K562 treated with DMSO at 1 percent for 24 hours (cell line): Measurements from ENCODE around the gene ANKRD52. TPM values are rescaled to one million over a fixed set of nuclear protein-coding genes. Genes with fewer than 3 reads are reported as not detected.

Experiments used
- total RNA-seq: library from RNA; unstranded; fragments of 300-600 nt; gene quantifications from 2 replicates; pipeline ENCODE4 v1.2.3, GENCODE V29; 2022; ENCODE audit warnings: low read depth; ENCODE audit not compliant: insufficient read depth

The ANKRD52 gene
- total RNA-seq, result 28.5 and 29.8 TPM in 2 replicates

GRCh38 chr12:56258068-56258819 lies at the start of gene ANKRD52:
Gene ANKRD52, minus strand, starts transcription at chr12:56258384. Its CDS starts 115 bp downstream, at chr12:56258269.

DNA sequence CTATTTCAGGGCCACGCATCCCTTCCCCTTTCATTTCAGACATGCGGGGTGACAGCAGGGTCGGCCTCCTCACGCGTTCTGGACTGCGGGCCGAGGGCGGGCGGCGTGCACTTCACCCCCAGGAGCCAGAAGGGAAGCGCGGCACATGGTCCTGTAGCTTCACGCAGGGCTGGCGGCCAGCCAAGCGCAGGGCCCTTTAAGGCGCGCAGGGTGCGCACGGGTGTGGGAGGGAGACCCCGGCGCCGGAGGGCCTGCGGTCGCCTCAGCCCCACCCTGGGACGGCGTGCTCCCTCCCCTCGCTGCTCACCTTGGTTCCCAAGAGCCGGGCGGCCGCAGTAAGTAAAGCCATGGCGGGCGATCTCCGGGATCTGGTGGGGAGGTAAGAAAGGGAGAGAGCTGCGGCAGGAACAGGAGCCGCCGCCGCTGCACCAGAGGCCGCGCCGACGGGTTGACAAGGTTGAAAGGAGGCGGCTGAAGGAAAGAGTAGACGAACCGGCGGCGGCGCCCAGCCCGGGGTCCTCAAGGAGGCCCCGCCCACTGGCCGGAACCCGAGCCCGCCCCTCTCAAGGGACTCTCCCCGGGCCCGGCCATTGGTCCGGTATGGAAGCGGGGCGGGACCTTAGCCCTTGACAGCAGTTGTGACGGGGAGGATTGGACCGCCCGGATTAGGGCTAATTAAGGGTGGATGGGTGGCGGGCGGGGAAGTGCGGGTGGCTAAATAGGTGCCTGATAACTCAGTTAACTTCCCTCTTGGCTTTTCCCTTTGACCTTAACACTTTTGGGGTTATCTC lies 41.9 kb upstream of the ANKRD52 start, which contains the start of gene CS:
Gene CS (minus strand): TSS at position 478 of the 791 bp plus-strand sequence. CDS start 129 bp downstream, at position 349.

GRCh38 chr12:56266693-56267442 lies 8.7 kb upstream of the ANKRD52 start, which contains the start of gene COQ10A:
Gene COQ10A, plus strand, starts transcription at chr12:56266942. Its CDS starts 177 bp downstream, at chr12:56267119.

DNA sequence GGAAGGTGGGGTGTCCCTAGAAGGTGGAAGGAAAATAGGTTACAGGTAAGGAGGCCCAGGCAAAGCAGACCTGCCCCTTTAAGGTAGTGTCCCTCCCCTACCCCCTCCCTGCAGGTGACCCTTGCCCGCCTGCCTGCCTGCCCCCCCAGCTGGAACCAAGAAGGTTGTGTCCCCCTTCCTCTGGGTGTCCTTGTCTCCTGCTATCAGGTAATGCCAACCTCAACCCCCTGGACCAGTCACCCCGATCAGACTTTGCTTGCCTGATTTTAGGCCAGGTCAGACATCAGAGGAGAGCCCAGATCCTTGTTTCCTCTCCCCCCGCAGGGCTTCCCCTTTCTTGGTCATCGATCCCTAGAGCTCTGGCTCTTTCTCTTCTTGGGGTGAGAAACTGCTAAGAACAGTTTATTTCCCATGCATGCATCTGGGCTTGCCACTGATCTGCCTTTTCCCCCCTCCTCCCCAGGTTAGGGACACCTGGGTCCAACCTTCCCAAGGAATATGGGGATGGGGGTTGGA lies 28.2 kb downstream of the ANKRD52 start, which contains the start of gene SLC39A5:
Gene SLC39A5 (plus strand): TSS at position 136 of the 516 bp plus-strand sequence. CDS start 1,224 bp downstream, outside the sequence.

GRCh38 chr12:56224102-56224701 lies 34.0 kb downstream of the ANKRD52 start, which contains the start of gene NABP2:
Gene NABP2, plus strand, starts transcription at chr12:56224342. Its CDS starts 515 bp downstream, at chr12:56224857.

DNA sequence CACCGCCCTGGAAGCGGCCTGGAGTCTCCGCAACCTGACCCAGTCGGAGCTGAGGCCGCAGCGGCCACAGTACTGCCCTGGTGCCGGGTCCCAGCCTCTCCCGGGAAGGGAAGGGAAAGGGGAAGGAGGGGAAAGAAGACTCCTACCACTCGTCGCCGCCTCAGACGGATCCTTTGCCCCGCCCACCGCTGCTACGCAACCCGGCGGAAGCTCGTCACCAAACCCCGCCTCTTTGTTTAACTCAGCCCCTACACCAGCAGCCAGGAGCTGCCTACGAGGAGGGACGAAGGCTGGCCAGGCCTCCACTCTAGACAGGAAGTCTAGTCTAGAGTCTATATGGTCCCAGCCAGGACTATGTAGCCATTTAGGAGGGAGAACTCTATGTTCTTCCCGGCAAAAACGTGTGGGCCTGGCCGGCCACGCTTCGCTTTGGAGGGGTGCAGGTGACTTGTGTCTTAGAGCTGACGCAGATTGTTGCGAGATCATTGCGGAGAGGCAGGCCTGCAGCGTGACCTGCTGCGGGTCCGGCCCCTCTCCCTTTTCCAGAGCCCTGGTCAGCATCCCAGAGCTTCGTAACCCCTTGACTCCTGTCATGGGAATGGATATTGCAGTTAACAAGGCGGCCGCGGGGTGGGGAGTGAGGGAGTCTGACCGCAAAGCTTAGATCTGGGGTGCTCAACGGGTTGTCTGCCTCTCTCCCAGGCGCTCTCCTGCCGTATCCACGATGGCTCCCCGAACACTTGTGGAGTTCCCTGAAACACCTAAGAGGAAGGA lies 36.2 kb downstream of the ANKRD52 start, which contains the start of gene RNF41:
Gene RNF41 (minus strand): TSS at position 166 of the 774 bp plus-strand sequence. CDS start 7,875 bp downstream, outside the sequence.

GRCh38 chr12:56189099-56189917 lies 68.9 kb downstream of the ANKRD52 start, which contains the start of gene SMARCC2:
Gene SMARCC2, minus strand, starts transcription at chr12:56189483. Its CDS starts 22 bp downstream, at chr12:56189461.

Other genes starting within 250 kb of the ANKRD52 start
- 26.2 and 31.1 TPM in 2 replicates for gene IKZF4, start 237.3 kb downstream of the ANKRD52 start, total RNA-seq
- gene RPS26, start 216.5 kb downstream of the ANKRD52 start, total RNA-seq, result 352 and 367 TPM in 2 replicates
- 6.3 TPM in 2 replicates for gene ERBB3, start 178.2 kb downstream of the ANKRD52 start, total RNA-seq
- gene PA2G4, start 153.8 kb downstream of the ANKRD52 start, total RNA-seq, result 161 and 163 TPM in 2 replicates
- gene RPL41, start 141.8 kb downstream of the ANKRD52 start, total RNA-seq, result 3,973 and 4,172 TPM in 2 replicates
- gene ZC3H10, start 140.1 kb downstream of the ANKRD52 start, total RNA-seq, result 3.5 and 4.6 TPM in 2 replicates
- gene ESYT1, start 130.1 kb downstream of the ANKRD52 start, total RNA-seq, result 146 and 181 TPM in 2 replicates
- 42.6 and 50.4 TPM in 2 replicates for gene MYL6B, start 105.8 kb downstream of the ANKRD52 start, total RNA-seq
- gene MYL6, start 100.0 kb downstream of the ANKRD52 start, total RNA-seq, result 963 and 965 TPM in 2 replicates
- gene SMARCC2, start 68.9 kb downstream of the ANKRD52 start, total RNA-seq, result 75.9 and 76.4 TPM in 2 replicates
- gene RNF41, start 36.5 kb downstream of the ANKRD52 start, total RNA-seq, result 50.0 and 51.1 TPM in 2 replicates
- 47.7 and 52.8 TPM in 2 replicates for gene NABP2, start 34.0 kb downstream of the ANKRD52 start, total RNA-seq
- gene SLC39A5, start 28.3 kb downstream of the ANKRD52 start, total RNA-seq, result not detected in 2 replicates
- 46.4 and 47.3 TPM in 2 replicates for gene COQ10A, start 8.6 kb upstream of the ANKRD52 start, total RNA-seq
- gene CS, start 41.9 kb upstream of the ANKRD52 start, total RNA-seq, result 151 and 158 TPM in 2 replicates
- gene CNPY2, start 57.6 kb upstream of the ANKRD52 start, total RNA-seq, result 88.9 and 95.2 TPM in 2 replicates
- 29.3 and 34.1 TPM in 2 replicates for gene PAN2, start 75.6 kb upstream of the ANKRD52 start, total RNA-seq
- 15.3 and 19.8 TPM in 2 replicates for gene IL23A, start 80.5 kb upstream of the ANKRD52 start, total RNA-seq
- gene STAT2, start 101.7 kb upstream of the ANKRD52 start, total RNA-seq, result 52.4 and 61.2 TPM in 2 replicates
- not detected in 2 replicates for gene APOF, start 104.5 kb upstream of the ANKRD52 start, total RNA-seq
- gene TIMELESS, start 191.0 kb upstream of the ANKRD52 start, total RNA-seq, result 42.8 and 43.4 TPM in 2 replicates
- not detected in 2 replicates for gene MIP, start 196.3 kb upstream of the ANKRD52 start, total RNA-seq
- 1.1 and 1.4 TPM in 2 replicates for gene SPRYD4, start 210.2 kb upstream of the ANKRD52 start, total RNA-seq
- 0.29 TPM in 1 of 2 replicates, not detected in the other for gene GLS2, start 229.8 kb upstream of the ANKRD52 start, total RNA-seq